Measurements from ENCODE around the gene SPECC1.

- TF ChIP-seq, protein P1, sequence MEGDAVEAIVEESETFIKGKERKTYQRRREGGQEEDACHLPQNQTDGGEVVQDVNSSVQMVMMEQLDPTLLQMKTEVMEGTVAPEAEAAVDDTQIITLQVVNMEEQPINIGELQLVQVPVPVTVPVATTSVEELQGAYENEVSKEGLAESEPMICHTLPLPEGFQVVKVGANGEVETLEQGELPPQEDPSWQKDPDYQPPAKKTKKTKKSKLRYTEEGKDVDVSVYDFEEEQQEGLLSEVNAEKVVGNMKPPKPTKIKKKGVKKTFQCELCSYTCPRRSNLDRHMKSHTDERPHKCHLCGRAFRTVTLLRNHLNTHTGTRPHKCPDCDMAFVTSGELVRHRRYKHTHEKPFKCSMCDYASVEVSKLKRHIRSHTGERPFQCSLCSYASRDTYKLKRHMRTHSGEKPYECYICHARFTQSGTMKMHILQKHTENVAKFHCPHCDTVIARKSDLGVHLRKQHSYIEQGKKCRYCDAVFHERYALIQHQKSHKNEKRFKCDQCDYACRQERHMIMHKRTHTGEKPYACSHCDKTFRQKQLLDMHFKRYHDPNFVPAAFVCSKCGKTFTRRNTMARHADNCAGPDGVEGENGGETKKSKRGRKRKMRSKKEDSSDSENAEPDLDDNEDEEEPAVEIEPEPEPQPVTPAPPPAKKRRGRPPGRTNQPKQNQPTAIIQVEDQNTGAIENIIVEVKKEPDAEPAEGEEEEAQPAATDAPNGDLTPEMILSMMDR (IDR thresholded peaks at IDR 0.05; ENCODE audit: extremely low read depth in 1 of 2, insufficient read depth in 1 of 2, low read depth in 1 of 2, low read length in 2 of 2), result no peak
- no peak for TF ChIP-seq POLR2AphosphoS5 (IDR thresholded peaks at IDR 0.05; ENCODE audit: insufficient read depth, low read depth, low read length)
- TF ChIP-seq POLR2A (IDR thresholded peaks at IDR 0.05; ENCODE audit: low read depth, low read length), result no peak
Measured at GRCh38 chr17:20084621-20085282, 75.6 kb downstream of the SPECC1 start.
